ENCODE measurements around the gene HOXB8.

The HOXB8 gene

GRCh38 chr17:48615047-48615962 lies at the start of gene HOXB8:
Gene HOXB8 (minus strand): TSS chr17:48615292. CDS start chr17:48614704, 588 bp downstream.
- DNase-seq (ENCODE audit: low spot score): no peak

- DNase-seq (ENCODE audit: low spot score): no peak
Observed at GRCh38 chr17:48663134-48663924, 48.2 kb upstream of the HOXB8 start.

GRCh38 chr17:48655913-48656312 lies 40.8 kb upstream of the HOXB8 start:
- no peak for DNase-seq (ENCODE audit: low spot score)

GRCh38 chr17:48649741-48650140 lies 34.6 kb upstream of the HOXB8 start:
- no peak for DNase-seq (ENCODE audit: low spot score)

GRCh38 chr17:48647963-48648245 lies 32.8 kb upstream of the HOXB8 start:
- DNase-seq (ENCODE audit: low spot score): no peak

GRCh38 chr17:48647103-48647962 lies 32.2 kb upstream of the HOXB8 start:
- DNase-seq (ENCODE audit: low spot score): no peak

GRCh38 chr17:48646183-48647102 lies 31.4 kb upstream of the HOXB8 start:
- no peak for DNase-seq (ENCODE audit: low spot score)

- DNase-seq (ENCODE audit: low spot score): no peak
Observed at GRCh38 chr17:48645639-48646182, 30.6 kb upstream of the HOXB8 start.

- DNase-seq (ENCODE audit: low spot score): no peak
Observed at GRCh38 chr17:48644910-48645557, 29.9 kb upstream of the HOXB8 start.

- DNase-seq (ENCODE audit: low spot score): no peak
Observed at GRCh38 chr17:48644159-48644558, 29.1 kb upstream of the HOXB8 start.

- no peak for DNase-seq (ENCODE audit: low spot score)
Observed at GRCh38 chr17:48643697-48644012, 28.6 kb upstream of the HOXB8 start.

- no peak for DNase-seq (ENCODE audit: low spot score)
Observed at GRCh38 chr17:48642843-48643696, 28.0 kb upstream of the HOXB8 start.

- DNase-seq (ENCODE audit: low spot score): no peak
Observed at GRCh38 chr17:48642059-48642842, 27.2 kb upstream of the HOXB8 start.

- DNase-seq (ENCODE audit: low spot score): no peak
Observed at GRCh38 chr17:48641541-48642058, 26.5 kb upstream of the HOXB8 start.

- no peak for DNase-seq (ENCODE audit: low spot score)
Observed at GRCh38 chr17:48640858-48641180, 25.7 kb upstream of the HOXB8 start.

GRCh38 chr17:48639982-48640857 lies 25.1 kb upstream of the HOXB8 start:
- DNase-seq (ENCODE audit: low spot score): no peak

- DNase-seq (ENCODE audit: low spot score): no peak
Observed at GRCh38 chr17:48639136-48639535, 24.0 kb upstream of the HOXB8 start.
